ENCODE results near the gene CAMTA2. TPM values are rescaled to one million over a fixed set of nuclear protein-coding genes. Genes with fewer than 3 reads are reported as not detected.

CAMTA2 gene
- total RNA-seq, 2 experiments from 2014 or later, result 9.7 to 44.3 TPM

- CTCF ChIA-PET (ENCODE audit: unreplicated experiment), result no interaction called here
- Histone ChIP-seq H3K36me3 (ENCODE audit: insufficient read depth, low read length) (peaks cover 63% of the 10 kb centered on the region), H4K20me1 (ENCODE audit: insufficient read depth, low read length) (no peaks in the 10 kb centered on the region), H3K4me1 (ENCODE audit: insufficient read depth, low read length, poor library complexity, severe bottlenecking) (peaks cover 28% of the 10 kb centered on the region), H3K9me3 (ENCODE audit: low read length) (no peaks in the 10 kb centered on the region), H2AFZ (ENCODE audit: low read length) (no peak overlapping the region), H3K4me3 (ENCODE audit: low read depth, low read length, poor library complexity, severe bottlenecking) (no peak overlapping the region), H3K4me2 (ENCODE audit: low read length) (peak overlapping the region; percentile 49), H3K79me2 (ENCODE audit: insufficient read depth, low read depth, low read length) (no peaks in the 10 kb centered on the region), H3K9me2 (ENCODE audit: insufficient read depth, low read length) (no peaks in the 10 kb centered on the region), H3K27ac (ENCODE audit: low read depth, low read length, poor library complexity, severe bottlenecking) (no peak overlapping the region)
- intact Hi-C loops (cut with micrococcal nuclease; ENCODE audit: unreplicated experiment), result loop anchor here (1.0 kb wide), 2 partner anchors 39 to 82 kb away; no protein-coding TSS in a partner anchor
- no TSS peak for BruUV-seq (replicated peaks)
- POLR2A ChIA-PET, result no interaction called here
- TF ChIP-seq CTCF (conservative IDR thresholded peaks at IDR 0.05; ENCODE audit: low read length) (peak; percentile 90), EZH2phosphoT487 (IDR thresholded peaks at IDR 0.05; ENCODE audit: borderline replicate concordance, low read depth, low read length) (no peak)
- DNase-seq (ENCODE audit: low spot score), result peak; percentile 83
These were observed 6.7 kb downstream of the CAMTA2 start for GRCh38 chr17:4980644-4981216.

- no peak overlapping the region for H3K4me2 ChIP-seq (ENCODE audit: low read length)
- H3K4me1 ChIP-seq (ENCODE audit: insufficient read depth, low read length, poor library complexity, severe bottlenecking), result peaks cover 26% of the 10 kb centered on the region
- H3K9me3 ChIP-seq (ENCODE audit: low read length), result no peaks in the 10 kb centered on the region
- CTCF ChIA-PET (ENCODE audit: unreplicated experiment), result no interaction called here
- TF ChIP-seq EZH2phosphoT487 (IDR thresholded peaks at IDR 0.05; ENCODE audit: borderline replicate concordance, low read depth, low read length), result no peak
- TF ChIP-seq CTCF (conservative IDR thresholded peaks at IDR 0.05; ENCODE audit: low read length), result no peak
- H4K20me1 ChIP-seq (ENCODE audit: insufficient read depth, low read length), result no peaks in the 10 kb centered on the region
- no peak overlapping the region for H2AFZ ChIP-seq (ENCODE audit: low read length)
- H3K9me2 ChIP-seq (ENCODE audit: insufficient read depth, low read length), result no peaks in the 10 kb centered on the region
- POLR2A ChIA-PET, result interaction anchor here (0.8 to 2.1 kb wide), 2 partner anchors 12 to 632 kb away, joined by 3 to 7 read pairs; partner anchors contain the start of gene SPAG7
- intact Hi-C loops (cut with micrococcal nuclease; ENCODE audit: unreplicated experiment), result no loop called here
- H3K79me2 ChIP-seq (ENCODE audit: insufficient read depth, low read depth, low read length), result no peaks in the 10 kb centered on the region
- no peak for DNase-seq (ENCODE audit: low spot score)
- no peak overlapping the region for H3K4me3 ChIP-seq (ENCODE audit: low read depth, low read length, poor library complexity, severe bottlenecking)
- no TSS peak for BruUV-seq (replicated peaks)
- peaks cover 62% of the 10 kb centered on the region for H3K36me3 ChIP-seq (ENCODE audit: insufficient read depth, low read length)
- H3K27ac ChIP-seq (ENCODE audit: low read depth, low read length, poor library complexity, severe bottlenecking), result no peak overlapping the region
These were observed 8.7 kb downstream of the CAMTA2 start for GRCh38 chr17:4978726-4979125.

GRCh38 chr17:4974115-4974670 lies 13.3 kb downstream of the CAMTA2 start:
- Histone ChIP-seq H3K4me2 (ENCODE audit: low read length) (no peak overlapping the region), H3K79me2 (ENCODE audit: insufficient read depth, low read depth, low read length) (no peaks in the 10 kb centered on the region), H3K9me3 (ENCODE audit: low read length) (no peaks in the 10 kb centered on the region), H3K4me3 (ENCODE audit: low read depth, low read length, poor library complexity, severe bottlenecking) (no peak overlapping the region), H3K36me3 (ENCODE audit: insufficient read depth, low read length) (peaks cover 50% of the 10 kb centered on the region), H4K20me1 (ENCODE audit: insufficient read depth, low read length) (no peaks in the 10 kb centered on the region), H3K9me2 (ENCODE audit: insufficient read depth, low read length) (no peaks in the 10 kb centered on the region), H3K27ac (ENCODE audit: low read depth, low read length, poor library complexity, severe bottlenecking) (no peak overlapping the region), H3K4me1 (ENCODE audit: insufficient read depth, low read length, poor library complexity, severe bottlenecking) (peaks cover 9% of the 10 kb centered on the region), H2AFZ (ENCODE audit: low read length) (no peak overlapping the region)
- no peak for TF ChIP-seq CTCF (conservative IDR thresholded peaks at IDR 0.05; ENCODE audit: low read length)
- no TSS peak for BruUV-seq (replicated peaks)
- CTCF ChIA-PET (ENCODE audit: unreplicated experiment), result no interaction called here
- POLR2A ChIA-PET, result interaction anchor here (0.5 kb wide), 1 partner anchor 21 kb away, joined by 3 read pairs; no protein-coding TSS in a partner anchor
- DNase-seq (ENCODE audit: low spot score), result no peak
- intact Hi-C loops (cut with micrococcal nuclease; ENCODE audit: unreplicated experiment), result no loop called here
